Nephron progenitor cell (in vitro differentiated cells): ENCODE measurements around the gene SLC8A2.

ENCODE experiments used
- DNase-seq: peaks from one replicate; pipeline ENCODE4 v3.0.0; 2021
- H3K27ac Mint-ChIP-seq: 2 replicates; pipeline ENCODE4 v1.8.0; 2021; ENCODE audit warnings: mild to moderate bottlenecking, moderate library complexity, mixed read lengths
- H3K27me3 Mint-ChIP-seq: 2 replicates; pipeline ENCODE4 v1.8.0; 2021; ENCODE audit warnings: mild to moderate bottlenecking, low read depth, mixed read lengths; ENCODE audit not compliant: poor library complexity
- H3K36me3 Mint-ChIP-seq: 2 replicates; pipeline ENCODE4 v1.8.0; 2021; ENCODE audit warnings: low read depth, mixed read lengths
- H3K4me1 Mint-ChIP-seq: 2 replicates; pipeline ENCODE4 v1.8.0; 2021; ENCODE audit warnings: mixed read lengths
- H3K4me3 Mint-ChIP-seq: 2 replicates; pipeline ENCODE4 v1.8.0; 2021; ENCODE audit warnings: mild to moderate bottlenecking, moderate library complexity, mixed read lengths
- H3K9me3 Mint-ChIP-seq: 2 replicates; pipeline ENCODE4 v1.8.0; 2021; ENCODE audit warnings: mild to moderate bottlenecking, moderate library complexity, mixed read lengths
- TF ChIP-seq, protein P1 (sequence below): fragments of 200-600 bp; sonication (generic); IDR thresholded peaks from 2 replicates; pipeline ENCODE4 v1.5.0; 2021; ENCODE audit warnings: antibody characterized with exemption

SLC8A2 gene

DNA sequence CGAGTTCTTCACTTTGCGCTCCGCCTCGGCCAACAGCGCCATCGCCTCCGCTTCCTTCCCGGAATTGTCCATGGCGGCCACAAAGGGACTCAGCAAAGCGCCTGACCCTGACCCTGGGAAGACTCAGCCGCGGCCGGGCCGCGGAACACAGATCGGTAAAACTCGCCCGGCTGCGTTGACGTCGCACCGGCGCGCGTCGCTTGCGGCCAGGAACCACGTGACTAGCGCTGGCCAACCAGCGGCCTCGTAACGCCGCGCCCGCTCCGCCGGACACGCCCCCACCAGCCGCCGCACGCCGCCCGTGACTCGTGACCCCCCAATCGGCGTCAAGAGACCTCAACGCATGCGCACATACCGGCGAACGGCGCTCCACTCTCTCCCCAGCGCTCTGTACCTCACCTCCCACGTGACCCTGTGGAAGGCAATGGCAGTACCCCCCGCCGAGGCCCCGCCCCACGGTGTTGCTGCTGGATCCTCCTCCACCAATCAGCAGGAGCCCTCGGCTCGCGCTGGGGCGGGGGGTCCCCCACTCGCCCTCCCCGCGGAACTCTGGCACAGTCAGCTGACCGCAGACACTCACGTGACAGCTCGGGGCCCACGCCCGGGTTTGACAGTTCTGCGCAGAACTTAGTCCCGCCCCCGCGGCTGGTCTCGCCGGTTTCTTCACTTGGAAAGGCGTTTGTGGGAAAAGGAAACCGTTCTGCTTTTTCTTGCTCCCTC, 43.3 kb upstream of the SLC8A2 start, which contains the start of gene NAPA:
Gene NAPA, minus strand, starts transcription at position 195 of the 720 bp plus-strand sequence. Its CDS starts 123 bp downstream, at position 72.
- peaks cover 18% of the 10 kb centered on the region for H3K27me3 Mint-ChIP-seq
- no peaks in the 10 kb centered on the region for H3K9me3 Mint-ChIP-seq
- no peaks in the 10 kb centered on the region for H3K36me3 Mint-ChIP-seq
- peak within 1 kb of the TSS; percentile 100 for H3K27ac Mint-ChIP-seq
- TF ChIP-seq, protein P1, sequence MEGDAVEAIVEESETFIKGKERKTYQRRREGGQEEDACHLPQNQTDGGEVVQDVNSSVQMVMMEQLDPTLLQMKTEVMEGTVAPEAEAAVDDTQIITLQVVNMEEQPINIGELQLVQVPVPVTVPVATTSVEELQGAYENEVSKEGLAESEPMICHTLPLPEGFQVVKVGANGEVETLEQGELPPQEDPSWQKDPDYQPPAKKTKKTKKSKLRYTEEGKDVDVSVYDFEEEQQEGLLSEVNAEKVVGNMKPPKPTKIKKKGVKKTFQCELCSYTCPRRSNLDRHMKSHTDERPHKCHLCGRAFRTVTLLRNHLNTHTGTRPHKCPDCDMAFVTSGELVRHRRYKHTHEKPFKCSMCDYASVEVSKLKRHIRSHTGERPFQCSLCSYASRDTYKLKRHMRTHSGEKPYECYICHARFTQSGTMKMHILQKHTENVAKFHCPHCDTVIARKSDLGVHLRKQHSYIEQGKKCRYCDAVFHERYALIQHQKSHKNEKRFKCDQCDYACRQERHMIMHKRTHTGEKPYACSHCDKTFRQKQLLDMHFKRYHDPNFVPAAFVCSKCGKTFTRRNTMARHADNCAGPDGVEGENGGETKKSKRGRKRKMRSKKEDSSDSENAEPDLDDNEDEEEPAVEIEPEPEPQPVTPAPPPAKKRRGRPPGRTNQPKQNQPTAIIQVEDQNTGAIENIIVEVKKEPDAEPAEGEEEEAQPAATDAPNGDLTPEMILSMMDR: peak; percentile 96
- peak; percentile 100 for DNase-seq
- H3K4me1 Mint-ChIP-seq: peaks cover 42% of the 10 kb centered on the region
- peak within 1 kb of the TSS; percentile 98 for H3K4me3 Mint-ChIP-seq

DNA sequence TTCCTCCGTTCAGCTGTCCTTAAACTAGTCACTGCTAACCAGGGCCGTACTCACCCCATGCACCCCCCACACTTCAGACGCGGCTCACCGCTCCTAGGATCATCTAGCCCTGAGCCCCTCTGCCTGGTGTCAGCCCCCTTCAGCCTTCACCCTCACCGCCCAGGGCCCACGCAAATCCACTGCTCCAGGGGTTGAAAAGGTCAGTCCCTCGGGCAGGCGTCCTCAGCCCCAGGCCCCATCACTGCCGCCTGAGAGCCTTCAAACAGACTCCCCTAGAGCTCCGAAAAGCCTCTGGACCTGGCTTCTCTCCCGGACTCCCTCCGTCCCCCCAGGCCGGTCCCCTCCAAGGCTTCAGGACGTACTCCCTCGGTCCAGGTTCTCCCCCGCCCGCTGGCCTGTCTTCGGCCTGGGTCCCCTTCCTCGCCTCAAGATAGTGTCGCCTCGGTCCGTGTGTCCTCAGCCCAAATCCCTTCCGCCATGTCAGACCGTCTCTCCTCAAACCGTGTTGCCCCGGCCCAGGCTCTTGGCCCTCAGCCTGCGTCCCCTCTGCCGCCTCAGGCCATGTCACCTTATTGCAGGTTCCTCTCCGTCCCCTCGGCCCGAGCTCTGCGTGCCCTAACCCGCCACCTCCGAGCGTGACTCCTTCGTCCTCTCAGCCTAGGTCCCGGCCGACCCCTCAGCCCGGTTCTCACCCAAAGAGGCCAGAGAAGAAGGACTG, 42.6 kb upstream of the SLC8A2 start:
- Mint-ChIP-seq H3K4me1 (peaks cover 42% of the 10 kb centered on the region), H3K36me3 (no peaks in the 10 kb centered on the region), H3K9me3 (no peaks in the 10 kb centered on the region), H3K27ac (peak overlapping the region; percentile 100), H3K4me3 (peak overlapping the region; percentile 98), H3K27me3 (peaks cover 12% of the 10 kb centered on the region)
- TF ChIP-seq, protein P1: no peak
- peak; percentile 33 for DNase-seq

DNA sequence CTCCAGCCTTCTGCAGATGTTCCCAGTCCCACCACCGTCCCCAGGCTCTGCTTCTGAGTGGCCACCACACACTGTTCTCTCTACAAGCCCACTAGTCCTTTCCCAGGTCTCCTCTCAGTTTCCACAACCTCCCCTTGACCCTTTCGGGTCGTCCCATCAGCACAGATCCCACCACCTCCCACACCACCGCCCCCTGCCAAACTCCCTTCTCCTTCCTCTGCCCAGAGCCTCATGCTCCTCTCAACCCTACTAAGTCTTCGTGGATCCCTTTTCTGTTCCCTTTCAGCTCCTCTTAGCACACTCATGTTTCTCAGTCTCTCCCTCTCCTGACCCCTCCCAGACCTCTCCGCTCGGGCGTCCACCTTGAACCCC, 41.2 kb upstream of the SLC8A2 start:
- H3K4me1 Mint-ChIP-seq: peaks cover 42% of the 10 kb centered on the region
- TF ChIP-seq, protein P1: no peak

DNA sequence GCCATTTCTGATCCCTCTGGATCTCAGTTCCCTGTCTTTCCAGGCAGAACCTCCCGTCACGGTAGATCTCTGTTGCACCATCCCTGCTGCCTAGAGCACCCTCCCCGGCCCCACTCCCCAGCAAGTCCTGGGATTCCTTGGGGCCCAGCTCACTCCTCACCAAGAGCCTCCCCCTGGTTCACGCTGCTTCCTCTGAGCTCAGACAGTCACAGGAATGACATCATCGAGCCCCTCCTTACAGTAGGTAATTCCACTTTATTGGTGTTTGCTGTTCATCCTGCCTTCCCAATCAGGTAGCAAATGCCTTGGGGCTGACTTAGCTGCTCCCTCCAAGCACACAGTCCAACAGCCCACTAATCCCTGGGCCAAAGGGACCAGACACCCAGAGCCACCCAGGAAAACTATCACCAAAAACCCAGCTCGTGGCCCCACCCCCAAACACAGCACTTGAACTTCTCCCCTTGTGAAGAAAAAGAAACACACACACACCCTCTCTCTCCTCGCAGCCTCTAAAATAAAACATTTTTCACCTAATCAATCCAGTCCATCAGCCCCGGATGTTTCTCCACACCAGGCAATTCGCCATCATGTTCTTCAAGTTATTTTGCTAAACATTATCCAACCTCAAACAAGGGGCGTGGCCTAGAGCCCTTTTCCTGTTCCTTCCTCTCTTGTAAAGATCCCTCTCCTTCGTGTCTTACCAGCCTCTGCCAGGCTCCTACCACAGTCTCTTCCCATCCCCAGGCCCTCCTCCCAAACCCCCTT, 40.7 kb upstream of the SLC8A2 start:
- TF ChIP-seq, protein P1: no peak
- no peak for DNase-seq
- H3K4me1 Mint-ChIP-seq: peaks cover 42% of the 10 kb centered on the region

More for the DNA sequence above, 41.2 kb upstream of the SLC8A2 start:
- peak overlapping the region; percentile 13 for H3K27ac Mint-ChIP-seq
- H3K4me3 Mint-ChIP-seq: peak overlapping the region; percentile 98
- H3K36me3 Mint-ChIP-seq: no peaks in the 10 kb centered on the region
- H3K9me3 Mint-ChIP-seq: no peaks in the 10 kb centered on the region
- H3K27me3 Mint-ChIP-seq: peaks cover 6% of the 10 kb centered on the region
- no peak for DNase-seq

DNA sequence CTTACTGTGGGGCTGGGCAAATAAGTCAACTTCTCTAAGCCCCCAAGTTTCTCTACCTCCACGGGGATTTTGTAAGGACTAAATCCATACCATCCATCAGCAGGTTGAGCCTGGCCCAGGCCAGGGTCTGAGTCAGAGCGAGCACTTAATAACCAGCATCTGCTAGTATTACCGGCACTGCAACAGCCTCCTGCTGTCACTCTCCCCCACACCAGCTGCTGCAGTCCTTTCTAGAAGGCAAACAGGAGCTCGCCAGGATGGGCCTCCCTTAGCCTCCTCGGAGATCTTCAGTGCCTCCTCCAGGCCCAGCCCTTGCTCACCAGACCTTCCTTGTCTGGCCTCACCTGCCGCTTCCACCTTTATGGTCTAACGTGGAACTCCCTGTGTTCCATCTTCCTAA, 40.0 kb upstream of the SLC8A2 start:
- Mint-ChIP-seq H3K36me3 (no peaks in the 10 kb centered on the region), H3K4me1 (peaks cover 42% of the 10 kb centered on the region), H3K9me3 (no peaks in the 10 kb centered on the region), H3K27me3 (peaks cover 3% of the 10 kb centered on the region), H3K27ac (peak overlapping the region; percentile 59), H3K4me3 (no peak overlapping the region)
- TF ChIP-seq, protein P1: no peak
- DNase-seq: no peak

More for the DNA sequence above, 40.7 kb upstream of the SLC8A2 start:
- Mint-ChIP-seq H3K9me3 (no peaks in the 10 kb centered on the region), H3K27ac (peak overlapping the region; percentile 59), H3K4me3 (peak overlapping the region; percentile 98), H3K36me3 (no peaks in the 10 kb centered on the region), H3K27me3 (peaks cover 5% of the 10 kb centered on the region)
